GM23338 (cell line): Measurements from ENCODE around the gene PRKAG1. TPM values are rescaled to one million over a fixed set of nuclear protein-coding genes. Genes with fewer than 3 reads are reported as not detected.

Source experiments
- ATAC-seq: fragments of 200-7000 bp; cut with Tn5 transposase; 3 replicates; pipeline ENCODE4 v1.9.1; 2020
- DNase-seq: peaks from one replicate; pipeline ENCODE4 v3.0.0-alpha.2; 2015; ENCODE audit warnings: low spot score
- H2AFZ ChIP-seq: fragments of 200-600 bp; sonication (generic); 2 replicates; pipeline ENCODE4 v1.8.0; 2016; ENCODE audit warnings: antibody characterized with exemption, mild to moderate bottlenecking, moderate library complexity
- H3F3A ChIP-seq: fragments of 200-600 bp; sonication (generic); replicated peaks from 2 replicates; pipeline ENCODE4 v1.8.0; 2017; ENCODE audit warnings: antibody characterized with exemption, mixed run types, low read depth
- H3K27ac ChIP-seq: fragments of 200-600 bp; sonication (generic); 2 replicates; pipeline ENCODE4 v1.6.1; 2016; ENCODE audit warnings: low read depth
- H3K27me3 ChIP-seq: fragments of 200-600 bp; sonication (generic); 2 replicates; pipeline ENCODE4 v1.8.0; 2016; ENCODE audit warnings: mild to moderate bottlenecking, mixed run types, moderate library complexity; ENCODE audit not compliant: insufficient read depth
- H3K36me3 ChIP-seq: fragments of 200-600 bp; sonication (generic); 2 replicates; pipeline ENCODE4 v1.8.0; 2016; ENCODE audit warnings: mild to moderate bottlenecking; ENCODE audit not compliant: insufficient read depth
- H3K4me1 ChIP-seq: fragments of 200-600 bp; sonication (generic); 2 replicates; pipeline ENCODE4 v1.8.0; 2016; ENCODE audit warnings: mild to moderate bottlenecking, moderate library complexity; ENCODE audit not compliant: insufficient read depth
- H3K4me2 ChIP-seq: fragments of 200-600 bp; sonication (generic); 2 replicates; pipeline ENCODE4 v1.7.1; 2017; ENCODE audit warnings: mixed run types
- H3K4me3 ChIP-seq: fragments of 200-600 bp; sonication (generic); 2 replicates; pipeline ENCODE4 v1.6.1; 2016; ENCODE audit warnings: mixed run types
- H3K79me2 ChIP-seq: fragments of 200-600 bp; sonication (generic); replicated peaks from 2 replicates; pipeline ENCODE4 v1.8.0; 2017; ENCODE audit warnings: mild to moderate bottlenecking; ENCODE audit not compliant: insufficient read depth
- H3K9me2 ChIP-seq: fragments of 200-600 bp; sonication (generic); 2 replicates; pipeline ENCODE4 v1.8.0; 2017; ENCODE audit not compliant: insufficient read depth
- H4K20me1 ChIP-seq: fragments of 200-600 bp; sonication (generic); replicated peaks from 2 replicates; pipeline ENCODE4 v1.8.0; 2017; ENCODE audit warnings: mild to moderate bottlenecking; ENCODE audit not compliant: insufficient read depth
- H3K27ac Mint-ChIP-seq: 2 replicates; pipeline ENCODE4 v1.8.0; 2020; ENCODE audit warnings: inconsistent platforms, mild to moderate bottlenecking, moderate library complexity, mixed read lengths
- H3K27me3 Mint-ChIP-seq: 3 replicates; pipeline ENCODE4 v1.8.0; 2022; ENCODE audit warnings: low read depth, mild to moderate bottlenecking, moderate library complexity, mixed read lengths, inconsistent platforms; ENCODE audit not compliant: insufficient read depth, poor library complexity
- H3K36me3 Mint-ChIP-seq: 3 replicates; pipeline ENCODE4 v1.8.0; 2021; ENCODE audit warnings: low read depth, mild to moderate bottlenecking, inconsistent platforms, moderate library complexity, mixed read lengths
- H3K4me1 Mint-ChIP-seq: 3 replicates; pipeline ENCODE4 v1.8.0; 2020; ENCODE audit warnings: mild to moderate bottlenecking, inconsistent platforms, mixed read lengths
- H3K4me3 Mint-ChIP-seq: 3 replicates; pipeline ENCODE4 v1.8.0; 2021; ENCODE audit warnings: moderate library complexity, mild to moderate bottlenecking, inconsistent platforms, mixed read lengths
- H3K9me3 Mint-ChIP-seq: 3 replicates; pipeline ENCODE4 v1.8.0; 2020; ENCODE audit warnings: moderate library complexity, mild to moderate bottlenecking, inconsistent platforms, mixed read lengths
- CREB1 ChIP-seq: fragments of 250-450 bp; sonication (Bioruptor Pico); IDR thresholded peaks from 2 replicates; pipeline ENCODE4 v1.5.0; 2020; ENCODE audit warnings: low read depth, mild to moderate bottlenecking, moderate library complexity
- EZH2 ChIP-seq: fragments of 200-600 bp; sonication (generic); IDR thresholded peaks from one replicate; pipeline ENCODE4 v1.8.0; 2017; ENCODE audit warnings: antibody characterized with exemption, mild to moderate bottlenecking, low read depth; ENCODE audit not compliant: unreplicated experiment
- EZH2phosphoT487 ChIP-seq: fragments of 200-600 bp; sonication (generic); IDR thresholded peaks from one replicate; pipeline ENCODE4 v1.8.1; 2018; ENCODE audit warnings: antibody characterized with exemption; ENCODE audit not compliant: unreplicated experiment
- JUNB ChIP-seq: IDR thresholded peaks from one replicate; pipeline ENCODE4 v1.6.1; 2016; ENCODE audit warnings: antibody characterized with exemption; ENCODE audit not compliant: unreplicated experiment
- NANOG ChIP-seq: IDR thresholded peaks from 2 replicates; pipeline ENCODE4 v1.6.1; 2016; ENCODE audit warnings: antibody characterized with exemption, borderline replicate concordance
- POLR2AphosphoS5 ChIP-seq: IDR thresholded peaks from 2 replicates; pipeline ENCODE4 v1.6.1; 2016; ENCODE audit warnings: antibody characterized with exemption, low read depth
- REST ChIP-seq: IDR thresholded peaks from one replicate; pipeline ENCODE4 v1.6.1; 2018; ENCODE audit warnings: antibody characterized with exemption; ENCODE audit not compliant: unreplicated experiment
- STAT1 ChIP-seq: IDR thresholded peaks from one replicate; pipeline ENCODE4 v1.6.1; 2016; ENCODE audit warnings: antibody characterized with exemption; ENCODE audit not compliant: unreplicated experiment
- ZNF114 ChIP-seq: fragments of 250-450 bp; sonication (Bioruptor Pico); IDR thresholded peaks from 2 replicates; pipeline ENCODE4 v1.5.0; 2020; ENCODE audit warnings: mild to moderate bottlenecking, moderate library complexity
- ZNF331 ChIP-seq: fragments of 250-450 bp; sonication (Bioruptor Pico); IDR thresholded peaks from 2 replicates; pipeline ENCODE4 v1.5.0; 2020; ENCODE audit warnings: low read depth, mild to moderate bottlenecking, moderate library complexity
- ZNF462 ChIP-seq: fragments of 250-450 bp; sonication (Bioruptor Pico); IDR thresholded peaks from 2 replicates; pipeline ENCODE4 v1.5.0; 2020; ENCODE audit warnings: mild to moderate bottlenecking, moderate library complexity
- polyA plus RNA-seq: library from polyadenylated mRNA; unstranded; fragments of >200 nt; fragmentation: Nextera tagmentation; extraction: Ambion mirVana; gene quantifications from 2 replicates; pipeline ENCODE4 v1.2.1, GENCODE V29; 2016
- total RNA-seq: library from RNA; depleted of rRNA; stranded (reverse); fragments of >200 nt; shearing (Covaris generic); gene quantifications from 2 replicates; pipeline ENCODE4 v1.2.3, GENCODE V29; 2014
- TF ChIP-seq, protein P1 (sequence below), 2 experiments: fragments of 200-600 bp in 1 of 2; sonication (generic) in 1 of 2; conservative IDR thresholded peaks; 2 replicates each; pipeline versions ENCODE4 v1.5.1 to v1.6.1; 2016 to 2017; ENCODE audit warnings: antibody characterized with exemption in 2 of 2, low read depth in 2 of 2, mild to moderate bottlenecking in 2 of 2, moderate library complexity in 1 of 2
- TF ChIP-seq, protein P2 (sequence below): IDR thresholded peaks from 2 replicates; pipeline ENCODE4 v1.6.1; 2016; ENCODE audit warnings: antibody characterized with exemption

Gene PRKAG1
- total and polyA plus RNA-seq, 2 experiments from 2014 or later = 19.9 to 35.4 TPM

DNA sequence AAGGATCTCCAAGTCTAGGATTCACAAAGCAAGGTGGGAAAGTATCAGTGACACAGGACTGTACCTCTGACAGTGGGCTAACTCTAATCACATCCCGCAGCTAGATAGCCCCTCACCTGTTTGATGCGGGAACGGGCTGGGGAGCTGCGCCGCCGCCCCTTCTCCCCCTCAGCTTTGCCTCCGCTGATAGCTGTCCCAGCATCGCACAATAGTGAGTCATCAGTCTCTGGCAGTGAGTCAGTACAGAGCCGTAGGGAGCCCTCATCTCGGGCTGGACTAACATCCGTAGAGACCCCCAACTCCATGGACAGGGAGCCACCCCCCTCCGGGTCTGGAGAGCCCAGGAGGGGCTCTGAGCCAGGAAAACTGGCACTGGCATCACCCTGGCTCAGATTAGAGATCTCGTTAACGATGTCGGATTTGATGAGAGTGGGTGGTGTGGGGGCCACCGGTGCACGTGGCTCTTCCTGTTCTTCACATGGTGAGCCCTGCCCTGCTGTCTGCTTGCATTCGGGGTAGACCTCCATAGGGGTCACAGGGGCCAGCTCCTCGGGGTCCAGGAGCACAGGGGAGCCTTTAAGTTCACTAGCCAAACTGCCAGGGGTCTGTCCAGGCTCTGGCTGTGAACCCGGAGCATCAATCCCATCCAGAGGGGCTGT is 31.1 kb upstream of the PRKAG1 start:
- Histone ChIP-seq H3K27me3 (no peaks in the 10 kb centered on the region), H3K36me3 (peaks cover 41% of the 10 kb centered on the region), H4K20me1 (peaks cover 45% of the 10 kb centered on the region), H3K27ac (no peak overlapping the region), H3K4me3 (no peak overlapping the region), H3K9me2 (no peaks in the 10 kb centered on the region), H3K4me1 (no peaks in the 10 kb centered on the region), H3K4me2 (no peak overlapping the region), H3K79me2 (peaks cover 12% of the 10 kb centered on the region), H2AFZ (no peak overlapping the region), H3F3A (no peaks in the 10 kb centered on the region)
- peaks cover 2% of the 10 kb centered on the region; the same call in 1 of the 3 replicates for H3K4me1 Mint-ChIP-seq
- no peak for DNase-seq
- H3K27ac Mint-ChIP-seq = no peak overlapping the region
- TF ChIP-seq POLR2AphosphoS5 = no peak
- TF ChIP-seq, protein P1, sequence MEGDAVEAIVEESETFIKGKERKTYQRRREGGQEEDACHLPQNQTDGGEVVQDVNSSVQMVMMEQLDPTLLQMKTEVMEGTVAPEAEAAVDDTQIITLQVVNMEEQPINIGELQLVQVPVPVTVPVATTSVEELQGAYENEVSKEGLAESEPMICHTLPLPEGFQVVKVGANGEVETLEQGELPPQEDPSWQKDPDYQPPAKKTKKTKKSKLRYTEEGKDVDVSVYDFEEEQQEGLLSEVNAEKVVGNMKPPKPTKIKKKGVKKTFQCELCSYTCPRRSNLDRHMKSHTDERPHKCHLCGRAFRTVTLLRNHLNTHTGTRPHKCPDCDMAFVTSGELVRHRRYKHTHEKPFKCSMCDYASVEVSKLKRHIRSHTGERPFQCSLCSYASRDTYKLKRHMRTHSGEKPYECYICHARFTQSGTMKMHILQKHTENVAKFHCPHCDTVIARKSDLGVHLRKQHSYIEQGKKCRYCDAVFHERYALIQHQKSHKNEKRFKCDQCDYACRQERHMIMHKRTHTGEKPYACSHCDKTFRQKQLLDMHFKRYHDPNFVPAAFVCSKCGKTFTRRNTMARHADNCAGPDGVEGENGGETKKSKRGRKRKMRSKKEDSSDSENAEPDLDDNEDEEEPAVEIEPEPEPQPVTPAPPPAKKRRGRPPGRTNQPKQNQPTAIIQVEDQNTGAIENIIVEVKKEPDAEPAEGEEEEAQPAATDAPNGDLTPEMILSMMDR (conservative IDR thresholded peaks at IDR 0.05; ENCODE audit: low read depth in 2 of 2) = no peak
- TF ChIP-seq REST = no peak
- no peak for TF ChIP-seq CREB1 (CRISPR knock-in tag)
- TF ChIP-seq ZNF331 (CRISPR knock-in tag) = no peak
- TF ChIP-seq ZNF114 (CRISPR knock-in tag) = no peak
- TF ChIP-seq, protein P2, sequence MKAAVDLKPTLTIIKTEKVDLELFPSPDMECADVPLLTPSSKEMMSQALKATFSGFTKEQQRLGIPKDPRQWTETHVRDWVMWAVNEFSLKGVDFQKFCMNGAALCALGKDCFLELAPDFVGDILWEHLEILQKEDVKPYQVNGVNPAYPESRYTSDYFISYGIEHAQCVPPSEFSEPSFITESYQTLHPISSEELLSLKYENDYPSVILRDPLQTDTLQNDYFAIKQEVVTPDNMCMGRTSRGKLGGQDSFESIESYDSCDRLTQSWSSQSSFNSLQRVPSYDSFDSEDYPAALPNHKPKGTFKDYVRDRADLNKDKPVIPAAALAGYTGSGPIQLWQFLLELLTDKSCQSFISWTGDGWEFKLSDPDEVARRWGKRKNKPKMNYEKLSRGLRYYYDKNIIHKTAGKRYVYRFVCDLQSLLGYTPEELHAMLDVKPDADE = no peak
- no peak for TF ChIP-seq EZH2
- no peak for TF ChIP-seq EZH2phosphoT487
- TF ChIP-seq NANOG = no peak
- TF ChIP-seq JUNB = no peak
- no peak for TF ChIP-seq STAT1
- TF ChIP-seq ZNF462 (CRISPR knock-in tag) = no peak
- peaks cover 12% of the 10 kb centered on the region for H3K27me3 Mint-ChIP-seq
- ATAC-seq = no peak
- peaks cover 98% of the 10 kb centered on the region for H3K36me3 Mint-ChIP-seq
- no peak overlapping the region for H3K4me3 Mint-ChIP-seq
- no peaks in the 10 kb centered on the region; the same call in 2 of the 3 replicates for H3K9me3 Mint-ChIP-seq
